KMS-11 (cell line): ENCODE measurements around the gene TTC27.

Experiments
- H2AFZ ChIP-seq: fragments of 200-600 bp; sonication (generic); 2 replicates; pipeline ENCODE4 v1.6.1; 2016; ENCODE audit warnings: antibody characterized with exemption, mixed run types, low read depth
- H3K27ac ChIP-seq: fragments of 200-600 bp; sonication (generic); 2 replicates; pipeline ENCODE4 v1.6.1; 2016; ENCODE audit warnings: mild to moderate bottlenecking, mixed run types
- H3K27me3 ChIP-seq: fragments of 200-600 bp; sonication (generic); 2 replicates; pipeline ENCODE4 v1.6.1; 2017; ENCODE audit warnings: mild to moderate bottlenecking, low read depth, mixed run types, moderate library complexity; ENCODE audit not compliant: insufficient read depth
- H3K36me3 ChIP-seq: fragments of 200-600 bp; sonication (generic); 2 replicates; pipeline ENCODE4 v1.6.1; 2017; ENCODE audit warnings: mild to moderate bottlenecking, mixed run types; ENCODE audit not compliant: insufficient read depth
- H3K4me1 ChIP-seq: fragments of 200-600 bp; sonication (generic); 2 replicates; pipeline ENCODE4 v1.6.1; 2016; ENCODE audit warnings: mild to moderate bottlenecking, low read depth, mixed run types; ENCODE audit not compliant: poor library complexity, severe bottlenecking
- H3K4me2 ChIP-seq: fragments of 200-600 bp; sonication (generic); 2 replicates; pipeline ENCODE4 v1.7.0; 2016; ENCODE audit warnings: mild to moderate bottlenecking, mixed run types
- H3K4me3 ChIP-seq: fragments of 200-600 bp; sonication (generic); IDR thresholded peaks from 2 replicates; pipeline ENCODE4 v1.6.1; 2017; ENCODE audit warnings: low read depth, low read length, mixed read lengths; ENCODE audit not compliant: insufficient read depth
- H3K79me2 ChIP-seq: fragments of 200-600 bp; sonication (generic); 2 replicates; pipeline ENCODE4 v1.6.1; 2016; ENCODE audit warnings: low read depth, mixed run types; ENCODE audit not compliant: insufficient read depth
- H3K9ac ChIP-seq: fragments of 200-600 bp; sonication (generic); 2 replicates; pipeline ENCODE4 v1.6.1; 2016; ENCODE audit warnings: mild to moderate bottlenecking, mixed run types
- H4K20me1 ChIP-seq: fragments of 200-600 bp; sonication (generic); 2 replicates; pipeline ENCODE4 v1.6.1; 2016; ENCODE audit warnings: mild to moderate bottlenecking, mixed run types; ENCODE audit not compliant: insufficient read depth
- TF ChIP-seq, protein P1 (sequence below): fragments of 200-600 bp; sonication (generic); conservative IDR thresholded peaks from 2 replicates; pipeline ENCODE4 v1.6.1; 2017; ENCODE audit warnings: low read depth, mild to moderate bottlenecking, antibody characterized with exemption, low read length, moderate library complexity, mixed read lengths

Gene TTC27

DNA sequence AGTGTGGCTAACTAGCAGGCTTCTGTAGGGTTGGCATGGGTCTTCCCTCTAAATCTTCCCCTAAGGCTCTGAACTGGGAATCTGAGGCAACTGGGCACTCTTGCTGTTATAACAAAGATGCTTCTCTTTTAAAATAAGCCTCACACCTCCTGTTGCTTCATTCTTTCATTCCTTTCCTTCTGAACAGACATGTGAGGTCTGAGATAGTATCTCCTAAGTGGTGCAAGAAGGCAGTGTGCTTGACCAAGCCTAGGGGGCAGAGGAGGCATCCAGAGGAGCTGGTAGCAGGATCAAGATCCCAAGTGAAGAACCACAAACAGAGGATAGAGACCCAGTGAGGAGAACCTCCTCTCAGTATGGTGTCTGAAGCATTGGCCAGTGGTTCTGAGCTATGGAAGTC lies 90.9 kb downstream of the TTC27 start:
- Histone ChIP-seq H3K4me3 (no peak overlapping the region), H3K79me2 (no peaks in the 10 kb centered on the region), H3K36me3 (no peaks in the 10 kb centered on the region), H3K4me1 (peaks cover 26% of the 10 kb centered on the region), H3K4me2 (no peak overlapping the region), H3K27ac (no peak overlapping the region), H3K9ac (no peak overlapping the region), H3K27me3 (no peaks in the 10 kb centered on the region), H2AFZ (no peak overlapping the region), H4K20me1 (no peaks in the 10 kb centered on the region)
- TF ChIP-seq, protein P1, sequence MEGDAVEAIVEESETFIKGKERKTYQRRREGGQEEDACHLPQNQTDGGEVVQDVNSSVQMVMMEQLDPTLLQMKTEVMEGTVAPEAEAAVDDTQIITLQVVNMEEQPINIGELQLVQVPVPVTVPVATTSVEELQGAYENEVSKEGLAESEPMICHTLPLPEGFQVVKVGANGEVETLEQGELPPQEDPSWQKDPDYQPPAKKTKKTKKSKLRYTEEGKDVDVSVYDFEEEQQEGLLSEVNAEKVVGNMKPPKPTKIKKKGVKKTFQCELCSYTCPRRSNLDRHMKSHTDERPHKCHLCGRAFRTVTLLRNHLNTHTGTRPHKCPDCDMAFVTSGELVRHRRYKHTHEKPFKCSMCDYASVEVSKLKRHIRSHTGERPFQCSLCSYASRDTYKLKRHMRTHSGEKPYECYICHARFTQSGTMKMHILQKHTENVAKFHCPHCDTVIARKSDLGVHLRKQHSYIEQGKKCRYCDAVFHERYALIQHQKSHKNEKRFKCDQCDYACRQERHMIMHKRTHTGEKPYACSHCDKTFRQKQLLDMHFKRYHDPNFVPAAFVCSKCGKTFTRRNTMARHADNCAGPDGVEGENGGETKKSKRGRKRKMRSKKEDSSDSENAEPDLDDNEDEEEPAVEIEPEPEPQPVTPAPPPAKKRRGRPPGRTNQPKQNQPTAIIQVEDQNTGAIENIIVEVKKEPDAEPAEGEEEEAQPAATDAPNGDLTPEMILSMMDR, result no peak

DNA sequence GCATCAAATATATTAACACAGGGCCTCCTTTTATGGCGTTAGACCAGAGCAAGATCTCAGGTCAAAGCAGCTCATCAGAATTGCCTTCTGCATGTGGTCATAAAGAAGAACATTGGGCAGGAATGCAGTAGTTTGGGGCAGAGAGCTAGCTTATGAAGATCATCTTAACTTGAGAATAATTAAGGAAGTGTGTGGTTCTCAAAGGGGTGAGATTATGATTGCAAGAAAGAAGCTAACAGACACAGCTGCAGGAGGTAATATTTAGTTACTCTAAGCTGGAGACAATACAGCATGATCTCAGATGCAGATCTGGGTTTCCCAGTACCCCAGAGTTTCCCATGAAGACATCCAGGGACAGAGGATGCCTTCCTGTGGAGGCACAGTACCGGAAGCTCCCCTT lies 91.6 kb downstream of the TTC27 start:
- H3K4me2 ChIP-seq, result no peak overlapping the region

DNA sequence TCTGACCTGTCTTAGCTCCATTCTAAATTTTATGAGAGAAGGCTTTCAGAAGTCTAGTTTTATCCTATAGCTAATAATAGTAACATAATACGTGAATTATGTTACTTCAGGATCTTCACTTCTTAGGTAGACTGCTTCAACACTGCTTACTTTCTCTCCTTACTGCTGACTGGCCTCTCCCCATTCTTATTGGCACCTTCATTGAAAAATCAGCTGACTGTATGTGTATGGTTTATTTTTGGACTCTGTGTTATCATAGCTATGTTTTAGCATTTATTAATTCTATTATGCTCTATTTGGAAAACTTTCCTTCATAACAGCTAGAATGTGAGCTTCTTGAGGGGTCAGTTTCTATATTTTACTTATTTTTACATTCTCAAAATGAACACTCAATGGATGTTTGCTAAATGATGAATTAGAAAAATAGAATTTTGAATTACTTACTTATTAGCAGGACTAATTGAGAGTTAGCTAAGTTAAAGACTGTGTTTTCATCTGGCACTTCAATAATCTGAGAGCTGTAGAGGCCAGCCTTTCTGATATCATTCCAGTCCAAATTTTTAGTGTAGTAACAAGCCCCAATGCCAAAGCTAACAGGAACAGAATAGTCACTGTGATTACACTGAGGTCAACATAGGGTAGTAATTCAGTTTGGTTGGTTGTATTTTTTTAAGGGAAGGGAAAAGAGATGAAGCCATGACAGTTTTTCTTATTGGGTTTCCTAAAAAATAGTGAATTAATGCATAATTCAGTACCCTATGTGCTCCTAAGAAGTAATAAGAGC lies 92.3 kb downstream of the TTC27 start:
- no peaks in the 10 kb centered on the region for H3K27me3 ChIP-seq
- H3K9ac ChIP-seq, result no peak overlapping the region
- peaks cover 17% of the 10 kb centered on the region for H3K4me1 ChIP-seq
- H3K4me2 ChIP-seq, result no peak overlapping the region
- H4K20me1 ChIP-seq, result no peaks in the 10 kb centered on the region
- no peaks in the 10 kb centered on the region for H3K79me2 ChIP-seq
- H3K27ac ChIP-seq, result no peak overlapping the region
- TF ChIP-seq, protein P1, result no peak
- no peak overlapping the region for H2AFZ ChIP-seq
- H3K4me3 ChIP-seq, result no peak overlapping the region
- H3K36me3 ChIP-seq, result no peaks in the 10 kb centered on the region

More for the DNA sequence above, 91.6 kb downstream of the TTC27 start:
- Histone ChIP-seq H2AFZ (no peak overlapping the region), H3K36me3 (no peaks in the 10 kb centered on the region), H3K4me3 (no peak overlapping the region), H3K4me1 (peaks cover 24% of the 10 kb centered on the region), H3K9ac (no peak overlapping the region), H3K27me3 (no peaks in the 10 kb centered on the region), H3K79me2 (no peaks in the 10 kb centered on the region), H4K20me1 (no peaks in the 10 kb centered on the region), H3K27ac (no peak overlapping the region)
- TF ChIP-seq, protein P1, result no peak

DNA sequence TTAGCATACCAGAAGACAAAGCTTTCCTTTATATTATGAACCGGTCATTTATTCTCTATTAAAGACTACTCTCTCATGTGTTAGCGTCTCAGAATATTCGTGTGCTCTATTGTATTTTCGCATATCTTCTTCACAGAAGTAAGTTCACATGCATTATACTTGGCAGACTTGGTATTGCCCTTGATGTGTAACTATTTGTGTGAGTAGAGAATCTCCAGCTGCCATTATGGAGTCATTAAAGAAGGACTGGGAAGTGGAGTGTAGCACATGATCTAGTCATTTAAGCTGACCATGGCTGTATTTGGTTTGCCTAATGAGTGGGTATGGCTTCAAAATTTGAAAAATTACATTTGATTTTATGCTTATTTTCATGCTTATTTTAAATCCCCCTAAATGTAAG lies 92.9 kb downstream of the TTC27 start:
- peaks cover 10% of the 10 kb centered on the region for H3K4me1 ChIP-seq
- no peaks in the 10 kb centered on the region for H3K27me3 ChIP-seq
- H3K36me3 ChIP-seq, result no peaks in the 10 kb centered on the region
- no peak overlapping the region for H3K4me3 ChIP-seq
- H3K9ac ChIP-seq, result no peak overlapping the region
- H3K4me2 ChIP-seq, result no peak overlapping the region
- no peaks in the 10 kb centered on the region for H3K79me2 ChIP-seq
- H4K20me1 ChIP-seq, result no peaks in the 10 kb centered on the region
- H3K27ac ChIP-seq, result no peak overlapping the region
- H2AFZ ChIP-seq, result no peak overlapping the region
- TF ChIP-seq, protein P1, result no peak
